HG02798 (cell line): ENCODE measurements around the gene CD82.

Source experiments
- ATAC-seq: cut with Tn5 transposase; IDR thresholded peaks from one replicate; pipeline ENCODE4 v1.9.1; 2021; ENCODE audit warnings: mild to moderate bottlenecking; ENCODE audit not compliant: unreplicated experiment, poor library complexity

The CD82 gene

DNA sequence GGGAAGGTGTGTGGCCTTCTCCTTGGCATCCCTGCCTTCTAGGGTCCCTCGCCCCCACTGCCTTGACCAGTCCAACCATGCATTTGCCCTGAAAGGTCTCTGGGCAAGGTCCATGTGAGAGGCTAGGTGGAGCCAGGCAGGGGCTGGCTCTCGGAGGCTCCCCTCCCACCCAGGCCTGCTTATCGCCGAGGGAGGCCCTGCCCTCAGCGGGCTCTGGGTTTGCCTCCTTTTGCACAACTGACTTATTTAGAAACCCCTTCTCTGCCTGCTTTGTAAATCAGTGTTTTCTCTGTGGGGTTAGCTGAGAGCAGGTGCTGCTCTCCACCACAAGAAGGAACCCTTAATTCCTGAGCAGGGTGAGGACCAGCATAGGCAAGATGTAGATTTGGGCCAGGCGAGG lies 47.7 kb downstream of the CD82 start:
- peak; percentile 15 for ATAC-seq

DNA sequence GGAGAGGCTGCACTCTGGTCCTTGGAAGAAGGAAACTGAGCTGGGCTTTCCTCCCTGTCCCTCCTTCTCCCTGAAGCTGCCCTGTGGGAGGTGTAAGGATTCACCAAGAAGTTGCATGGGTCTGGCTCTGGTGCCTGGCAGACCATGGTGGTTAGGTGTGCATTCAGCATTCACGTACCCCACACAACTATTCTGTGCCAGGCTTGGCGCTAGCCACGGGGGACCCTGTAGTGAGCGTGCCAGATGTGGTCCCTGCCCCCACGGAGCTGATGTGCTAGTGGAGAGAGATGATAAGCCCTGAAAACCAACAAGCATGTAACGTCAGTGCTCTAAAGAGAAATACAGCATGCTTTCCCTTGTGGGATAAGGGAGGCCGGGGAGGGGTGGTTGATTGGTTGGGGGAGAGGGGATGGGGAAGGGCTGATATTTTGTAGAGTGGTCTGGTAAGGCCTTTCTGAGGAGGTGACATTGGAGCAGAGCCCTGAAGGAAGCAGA lies 48.9 kb downstream of the CD82 start:
- no peak for ATAC-seq

DNA sequence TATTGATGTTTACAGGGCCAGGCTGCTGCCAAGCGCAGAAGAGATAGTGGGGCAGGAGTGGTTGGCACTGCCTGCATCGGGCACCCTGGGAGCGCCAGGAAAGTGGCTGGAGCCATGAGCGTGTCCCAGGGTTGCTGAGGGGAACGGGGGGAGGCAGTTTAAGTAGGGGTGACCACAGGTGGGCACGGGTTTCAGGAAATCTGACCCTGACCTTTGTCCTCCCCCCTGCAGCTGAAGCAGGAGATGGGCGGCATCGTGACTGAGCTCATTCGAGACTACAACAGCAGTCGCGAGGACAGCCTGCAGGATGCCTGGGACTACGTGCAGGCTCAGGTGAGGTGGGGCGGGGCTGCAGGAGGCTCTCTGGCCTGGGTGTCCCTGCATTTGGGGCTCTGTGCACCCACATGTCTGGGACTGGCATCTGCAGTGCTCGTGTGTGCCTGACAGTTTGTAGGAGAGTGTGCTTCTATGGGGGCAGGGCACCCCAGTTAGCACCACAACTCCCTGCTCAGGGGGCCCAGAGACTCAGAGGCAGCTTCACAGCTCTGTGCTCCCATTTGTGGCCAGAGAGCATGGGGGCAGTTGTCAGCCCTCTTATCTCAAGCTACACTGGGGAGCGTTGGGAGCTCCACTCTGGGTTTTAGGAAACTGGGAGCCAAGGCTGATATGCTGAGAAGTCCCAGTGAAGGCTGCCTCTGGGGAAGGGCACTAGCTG lies 49.7 kb downstream of the CD82 start:
- ATAC-seq = no peak

- no peak for ATAC-seq
Observed at GRCh38 chr11:44615913-44616791, 50.7 kb downstream of the CD82 start.

GRCh38 chr11:44617671-44618461 lies 52.4 kb downstream of the CD82 start:
- ATAC-seq = no peak

- no peak for ATAC-seq
Observed at GRCh38 chr11:44618561-44619425, 53.3 kb downstream of the CD82 start.

- ATAC-seq = no peak
Observed at GRCh38 chr11:44620328-44620725, 54.9 kb downstream of the CD82 start.

DNA sequence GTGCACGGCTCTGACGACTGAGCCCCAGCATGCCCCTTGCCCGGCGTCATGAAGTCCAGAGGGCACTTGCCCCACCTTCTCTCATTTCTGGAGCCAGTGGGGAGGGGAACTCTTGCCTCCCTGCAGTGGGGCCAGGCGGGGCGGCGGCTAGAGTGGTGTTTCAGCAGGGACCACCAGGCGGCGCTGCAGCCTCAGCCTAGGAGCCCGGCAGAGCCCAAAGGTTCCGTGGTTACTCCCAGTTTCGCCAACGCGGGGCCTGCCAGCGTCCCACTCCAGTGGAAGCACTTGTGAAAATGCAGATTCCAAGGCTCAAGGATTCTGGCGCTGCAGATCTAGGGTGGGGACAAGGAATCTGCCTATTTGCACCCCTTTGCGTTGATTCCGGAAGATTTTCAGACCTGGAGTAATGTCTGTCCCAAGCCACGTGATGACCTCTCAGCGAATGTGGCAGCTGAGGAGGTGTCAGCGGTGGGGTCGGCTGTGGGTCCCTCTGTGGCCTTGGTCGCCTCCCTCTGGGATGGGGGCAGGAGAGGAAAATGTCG lies 55.7 kb downstream of the CD82 start:
- no peak for ATAC-seq

DNA sequence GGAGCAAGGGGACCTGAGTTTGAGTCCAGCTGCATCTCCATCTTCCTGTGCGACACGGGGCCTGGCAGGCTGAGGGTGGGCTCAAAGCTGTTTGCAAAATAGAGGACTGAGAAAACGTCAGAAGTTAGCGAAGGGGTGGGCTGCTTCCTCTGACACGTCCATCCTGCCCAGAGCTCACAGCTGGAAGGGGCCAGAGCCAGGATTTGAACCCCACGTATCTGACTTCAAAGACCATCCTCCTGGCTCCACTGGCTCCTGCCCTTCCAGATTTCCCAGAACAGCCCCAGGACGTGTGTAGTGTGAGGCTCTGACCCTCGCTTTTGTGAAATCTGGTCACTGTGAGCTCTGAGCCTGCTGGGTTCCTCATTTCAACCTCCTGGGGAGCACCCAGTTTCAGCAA lies 56.3 kb downstream of the CD82 start:
- no peak for ATAC-seq

GRCh38 chr11:44622190-44622650 lies 56.8 kb downstream of the CD82 start:
- ATAC-seq = no peak

DNA sequence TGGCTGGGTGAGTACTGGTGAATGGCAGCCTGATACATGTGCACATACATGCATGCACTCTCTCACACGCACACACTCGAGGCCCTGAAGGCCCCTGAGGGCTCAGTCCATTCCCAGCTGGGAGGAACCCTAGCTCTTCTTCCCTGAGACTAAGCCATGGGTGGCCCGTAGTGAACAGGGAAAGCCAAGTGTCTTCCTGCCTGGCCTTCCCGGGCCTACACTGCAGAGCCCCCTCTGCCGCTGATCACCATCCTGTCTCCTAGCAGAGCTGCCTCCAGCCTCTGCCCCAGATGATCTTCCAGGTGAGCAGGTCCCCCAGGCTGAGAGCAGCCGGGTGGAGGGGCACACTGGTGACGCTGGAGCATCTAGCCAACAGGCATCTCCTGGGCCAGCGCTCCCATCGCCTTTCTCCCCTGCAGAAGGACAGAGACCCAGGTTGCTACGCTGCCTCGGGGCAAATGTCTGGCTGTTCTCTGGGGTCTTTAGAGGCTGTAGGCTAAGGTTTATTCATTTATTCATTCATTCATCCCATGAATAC lies 57.3 kb downstream of the CD82 start:
- no peak for ATAC-seq

DNA sequence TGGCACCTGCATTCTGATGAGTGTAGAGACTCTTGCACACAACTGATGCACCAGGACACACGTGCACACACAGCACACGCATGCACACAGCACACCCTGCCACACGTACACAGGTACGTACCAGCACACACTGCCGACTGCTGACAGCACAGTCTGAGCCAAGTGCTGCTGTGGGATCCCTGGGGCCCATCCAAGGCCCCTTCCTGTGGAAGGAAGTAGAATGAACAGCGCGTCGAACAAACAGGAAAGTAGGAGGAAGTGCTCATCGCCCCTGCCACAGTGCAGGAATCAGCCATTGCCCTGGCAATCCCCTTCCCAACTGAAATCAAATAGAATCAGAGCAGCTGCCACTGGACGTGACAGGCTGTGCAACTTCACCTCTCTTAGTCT lies 57.9 kb downstream of the CD82 start:
- no peak for ATAC-seq

DNA sequence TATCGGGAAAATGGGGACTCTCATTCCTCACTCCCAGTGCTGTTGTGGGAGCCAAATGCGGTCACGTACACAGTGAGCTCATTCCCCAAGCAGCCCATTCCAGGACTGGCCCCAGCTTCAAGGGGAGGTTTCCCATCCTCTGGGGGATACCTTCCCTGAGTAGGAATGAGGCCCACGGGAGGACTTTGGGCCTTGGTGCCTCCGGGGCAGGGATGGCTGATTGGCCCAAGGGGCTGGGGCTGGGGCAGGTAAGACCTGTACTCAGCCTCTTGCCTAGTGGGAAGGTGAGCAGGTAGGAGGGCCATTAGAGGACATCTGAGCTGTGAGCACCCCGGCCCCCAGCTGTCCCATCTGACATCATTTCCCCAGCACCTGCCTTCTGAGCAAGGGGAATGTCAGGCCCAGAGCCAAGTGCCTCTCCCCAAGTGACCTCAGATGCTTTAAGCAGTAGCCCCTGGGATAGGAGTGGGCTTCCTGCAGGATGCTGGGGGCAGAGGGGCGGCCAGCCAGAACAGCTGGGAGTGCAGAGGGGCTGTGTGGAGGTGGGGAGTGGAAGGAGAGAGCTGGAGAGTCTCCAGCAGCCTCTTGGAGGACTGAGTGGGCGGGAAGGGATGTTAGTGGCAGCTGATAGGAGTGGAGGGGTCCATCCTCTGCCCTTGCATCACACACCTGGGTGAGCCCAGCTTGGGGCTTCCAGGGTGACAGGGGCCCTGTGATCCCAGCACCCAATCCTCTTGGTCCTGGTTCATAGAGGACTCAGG lies 58.4 kb downstream of the CD82 start:
- no peak for ATAC-seq

DNA sequence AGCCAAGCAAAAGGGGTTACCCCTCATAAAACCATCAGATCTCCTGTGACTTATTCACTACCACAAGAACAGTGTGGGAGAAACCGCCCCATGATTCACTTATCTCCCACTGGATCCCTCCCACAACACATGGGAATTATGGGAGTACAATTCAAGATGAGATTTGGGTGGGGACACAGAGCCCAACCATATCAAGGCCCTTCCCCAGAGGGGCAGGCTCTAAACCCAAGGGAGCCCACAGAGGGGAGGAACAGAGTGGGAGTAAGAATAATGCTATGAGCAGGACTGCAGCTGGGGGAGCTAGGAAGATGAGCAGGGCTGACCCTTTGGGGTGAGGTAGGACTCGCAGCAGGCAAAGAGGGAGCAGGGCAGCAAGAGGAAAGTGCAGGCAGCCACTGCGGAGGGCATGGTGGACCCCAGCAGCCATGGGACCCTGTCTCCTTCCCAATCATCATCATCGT lies 59.3 kb downstream of the CD82 start:
- no peak for ATAC-seq

DNA sequence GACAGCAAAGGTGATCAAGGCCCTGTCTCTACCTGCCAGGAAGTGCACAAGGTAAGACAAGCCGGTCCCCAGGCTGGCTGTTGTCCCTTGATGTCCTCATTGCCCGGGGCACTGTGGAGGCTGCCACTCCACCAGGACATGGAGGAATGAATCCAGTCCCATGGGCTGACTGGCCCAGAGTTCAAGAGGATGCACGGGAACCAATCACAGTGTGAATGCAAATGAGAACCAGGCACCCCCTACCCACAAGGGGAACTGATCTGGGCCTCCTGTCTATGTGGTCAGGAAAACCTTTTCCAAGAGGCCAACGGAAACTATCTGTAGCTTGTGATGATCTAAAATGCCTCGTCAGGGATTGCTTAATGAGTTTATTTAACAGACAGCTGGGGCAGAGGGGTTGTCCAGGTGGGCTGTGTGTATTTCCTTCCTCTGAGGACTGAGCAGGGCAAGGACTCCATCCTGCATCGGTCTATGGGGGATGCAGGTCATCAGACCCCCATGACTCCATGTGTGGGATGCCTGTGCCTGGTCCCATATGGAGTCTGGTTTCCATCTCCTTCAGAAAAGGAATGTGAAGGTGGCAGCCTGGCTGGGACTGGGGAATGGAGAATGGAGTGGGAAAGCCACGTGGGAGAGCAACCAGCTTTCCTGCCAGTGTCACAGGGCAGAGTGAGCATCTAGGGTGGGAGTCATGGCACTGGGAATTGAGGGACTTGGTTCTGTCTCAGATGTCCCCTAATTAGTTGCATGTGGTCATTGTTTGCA lies 60.5 kb downstream of the CD82 start:
- ATAC-seq = no peak

- no peak for ATAC-seq
Observed at GRCh38 chr11:44626645-44627044, 61.2 kb downstream of the CD82 start.

DNA sequence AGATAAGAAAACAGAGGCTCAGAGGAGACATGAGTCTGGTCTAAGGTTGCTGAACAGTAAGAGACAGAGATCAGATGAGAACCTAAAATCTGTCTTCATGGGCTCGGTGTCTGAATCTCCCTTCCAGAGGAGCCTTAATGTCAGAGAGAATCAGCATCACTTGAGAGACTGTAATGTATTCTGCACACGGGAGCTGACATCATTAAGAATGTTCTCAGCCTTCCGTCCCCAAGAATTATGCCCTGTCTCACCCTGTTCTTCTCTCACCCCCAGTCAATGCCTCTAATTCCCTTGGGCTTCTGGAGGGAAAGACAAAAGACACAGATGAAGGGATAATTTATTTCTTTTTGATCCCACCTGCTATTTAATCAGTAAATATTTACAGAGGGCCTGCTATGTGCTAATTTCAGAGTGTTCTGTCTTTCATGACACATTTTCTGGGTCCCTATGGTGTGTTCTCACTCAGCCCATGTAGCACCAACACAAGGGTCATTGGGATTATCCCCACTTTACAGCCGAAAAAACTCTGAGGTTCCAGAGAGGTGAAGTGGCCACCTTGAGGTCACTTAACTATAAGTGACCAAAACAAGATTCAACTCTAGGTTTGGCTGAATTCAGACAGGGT lies 61.8 kb downstream of the CD82 start:
- no peak for ATAC-seq
